Astrocyte of the spinal cord (primary cell): Measurements from ENCODE around the gene TRIO.

Experiments
- DNase-seq: peaks from one replicate; pipeline ENCODE4 v3.0.0; 2011; ENCODE audit warnings: low read depth, low spot score
- H3K4me3 ChIP-seq: 2 replicates; pipeline ENCODE4 v1.5.1; 2011; ENCODE audit warnings: low read depth, mild to moderate bottlenecking, low read length, moderate library complexity
- CTCF ChIP-seq: IDR thresholded peaks from 2 replicates; pipeline ENCODE4 v1.5.1; 2012; ENCODE audit warnings: low read depth, mild to moderate bottlenecking, low read length, inconsistent platforms
- in situ Hi-C: cut with HindIII; loops from 2 replicates; pipeline ENCODE4 v1.10.0; 2017; ENCODE audit warnings: low sequenced_read_pairs

TRIO gene

GRCh38 chr5:14504332-14504727 is 361.2 kb downstream of the TRIO start:
- no peak for DNase-seq
- no peak overlapping the region for H3K4me3 ChIP-seq
- TF ChIP-seq CTCF, result no peak
- in situ Hi-C loops, result no loop called here

- in situ Hi-C loops, result no loop called here
- no peak overlapping the region for H3K4me3 ChIP-seq
- no peak for TF ChIP-seq CTCF
- no peak for DNase-seq
These were observed 361.7 kb downstream of the TRIO start for GRCh38 chr5:14504816-14505215.

GRCh38 chr5:14505310-14506139 is 362.4 kb downstream of the TRIO start:
- peak; percentile 20 for TF ChIP-seq CTCF
- DNase-seq, result no peak
- in situ Hi-C loops, result no loop called here
- no peak overlapping the region for H3K4me3 ChIP-seq

- TF ChIP-seq CTCF, result no peak
- DNase-seq, result no peak
- H3K4me3 ChIP-seq, result no peak overlapping the region
- in situ Hi-C loops, result no loop called here
These were observed 363.0 kb downstream of the TRIO start for GRCh38 chr5:14506140-14506538.

- no peak overlapping the region for H3K4me3 ChIP-seq
- in situ Hi-C loops, result no loop called here
- no peak for DNase-seq
- TF ChIP-seq CTCF, result no peak
These were observed 363.5 kb downstream of the TRIO start for GRCh38 chr5:14506661-14507060.

- in situ Hi-C loops, result no loop called here
These were observed 364.2 kb downstream of the TRIO start for GRCh38 chr5:14507156-14507941.

More at GRCh38 chr5:14507156-14507941, 364.2 kb downstream of the TRIO start:
- no peak for TF ChIP-seq CTCF
- H3K4me3 ChIP-seq, result no peak overlapping the region
- no peak for DNase-seq
